H9 (cell line): ENCODE measurements around the gene UTP11. TPM values are rescaled to one million over a fixed set of nuclear protein-coding genes. Genes with fewer than 3 reads are reported as not detected.

Experiments used
- DNase-seq: peaks from one replicate; pipeline ENCODE4 v3.0.0-alpha.2; 2017
- H2AFZ ChIP-seq: one replicate; pipeline ENCODE4 v1.6.1; 2013; ENCODE audit warnings: mild to moderate bottlenecking, low read length, control low read depth, moderate library complexity
- H2AK5ac ChIP-seq: 2 replicates; pipeline ENCODE4 v1.6.1; 2013; ENCODE audit warnings: low read length, control low read depth, mixed read lengths; ENCODE audit not compliant: insufficient read length
- H2BK120ac ChIP-seq: one replicate; pipeline ENCODE4 v1.6.1; 2013; ENCODE audit warnings: low read depth, mild to moderate bottlenecking, low read length, control low read depth, inconsistent platforms; ENCODE audit not compliant: poor library complexity, severe bottlenecking
- H2BK12ac ChIP-seq: 2 replicates; pipeline ENCODE4 v1.6.1; 2013; ENCODE audit warnings: low read length, control low read depth, mixed read lengths, low read depth; ENCODE audit not compliant: insufficient read length
- H2BK15ac ChIP-seq: 2 replicates; pipeline ENCODE4 v1.6.1; 2013; ENCODE audit warnings: low read depth, low read length, control low read depth
- H2BK20ac ChIP-seq: one replicate; pipeline ENCODE4 v1.6.1; 2013; ENCODE audit warnings: low read depth, mild to moderate bottlenecking, low read length, control low read depth, inconsistent platforms; ENCODE audit not compliant: poor library complexity, severe bottlenecking
- H2BK5ac ChIP-seq: 2 replicates; pipeline ENCODE4 v1.6.1; 2013; ENCODE audit warnings: low read length, control low read depth, mixed read lengths; ENCODE audit not compliant: insufficient read length
- H3K14ac ChIP-seq: 2 replicates; pipeline ENCODE4 v1.6.1; 2013; ENCODE audit warnings: low read length, control low read depth; ENCODE audit not compliant: insufficient read depth
- H3K18ac ChIP-seq: 2 replicates; pipeline ENCODE4 v1.6.1; 2013; ENCODE audit warnings: low read depth, mild to moderate bottlenecking, mixed read lengths, low read length, control low read depth; ENCODE audit not compliant: insufficient read length
- H3K23ac ChIP-seq: 2 replicates; pipeline ENCODE4 v1.6.1; 2013; ENCODE audit warnings: low read length, control low read depth, mixed read lengths, low read depth; ENCODE audit not compliant: insufficient read length
- H3K23me2 ChIP-seq: 2 replicates; pipeline ENCODE4 v1.6.1; 2013; ENCODE audit warnings: low read depth, mild to moderate bottlenecking, mixed read lengths, low read length, control low read depth; ENCODE audit not compliant: insufficient read length, poor library complexity, severe bottlenecking
- H3K27ac ChIP-seq: 2 replicates; pipeline ENCODE4 v1.5.1; 2013; ENCODE audit warnings: low read length, control low read depth, mixed read lengths, low read depth; ENCODE audit not compliant: insufficient read length
- H3K27me3 ChIP-seq: 2 replicates; pipeline ENCODE4 v1.6.1; 2013; ENCODE audit warnings: low read length, control low read depth, inconsistent platforms; ENCODE audit not compliant: insufficient read depth
- H3K4ac ChIP-seq: 2 replicates; pipeline ENCODE4 v1.6.1; 2013; ENCODE audit warnings: low read depth, mild to moderate bottlenecking, control low read depth, inconsistent platforms, low read length, moderate library complexity
- H3K4me1 ChIP-seq: 2 replicates; pipeline ENCODE4 v1.6.1; 2013; ENCODE audit warnings: low read length, control low read depth, inconsistent platforms; ENCODE audit not compliant: insufficient read depth
- H3K4me2 ChIP-seq: 2 replicates; pipeline ENCODE4 v1.6.1; 2013; ENCODE audit warnings: low read length, control low read depth, mixed read lengths; ENCODE audit not compliant: insufficient read length, insufficient read depth
- H3K56ac ChIP-seq: 2 replicates; pipeline ENCODE4 v1.6.1; 2013; ENCODE audit warnings: low read depth, mild to moderate bottlenecking, mixed read lengths, low read length, control low read depth; ENCODE audit not compliant: insufficient read length
- H3K79me1 ChIP-seq: 2 replicates; pipeline ENCODE4 v1.6.1; 2013; ENCODE audit warnings: low read depth, mild to moderate bottlenecking, moderate library complexity, low read length, control low read depth, inconsistent platforms; ENCODE audit not compliant: insufficient read depth, poor library complexity, severe bottlenecking
- H3K79me2 ChIP-seq: 2 replicates; pipeline ENCODE4 v1.6.1; 2013; ENCODE audit warnings: low read length, control low read depth, inconsistent platforms; ENCODE audit not compliant: insufficient read depth
- H3K9ac ChIP-seq: 2 replicates; pipeline ENCODE4 v1.6.1; 2013; ENCODE audit warnings: low read length, control low read depth, mixed read lengths; ENCODE audit not compliant: insufficient read length; ENCODE audit errors: extremely low read depth
- H3K9me3 ChIP-seq: one replicate; pipeline ENCODE4 v1.6.1; 2013; ENCODE audit warnings: low read depth, low read length, inconsistent platforms; ENCODE audit not compliant: control insufficient read depth
- H3T11ph ChIP-seq: one replicate; pipeline ENCODE4 v1.6.1; 2013; ENCODE audit warnings: mild to moderate bottlenecking, low read length, control low read depth, inconsistent platforms
- H4K20me1 ChIP-seq: one replicate; pipeline ENCODE4 v1.6.1; 2013; ENCODE audit not compliant: control insufficient read depth, insufficient read length, insufficient read depth
- H4K5ac ChIP-seq: 2 replicates; pipeline ENCODE4 v1.6.1; 2013; ENCODE audit warnings: low read depth, mild to moderate bottlenecking, mixed read lengths, low read length, control low read depth; ENCODE audit not compliant: insufficient read length
- H4K8ac ChIP-seq: replicated peaks from 2 replicates; pipeline ENCODE4 v1.6.1; 2013; ENCODE audit warnings: low read length, control low read depth, mixed read lengths, low read depth; ENCODE audit not compliant: insufficient read length
- H4K91ac ChIP-seq: 2 replicates; pipeline ENCODE4 v1.6.1; 2013; ENCODE audit warnings: low read depth, mild to moderate bottlenecking, moderate library complexity, mixed read lengths, low read length, control low read depth; ENCODE audit not compliant: insufficient read length
- H3K27ac Mint-ChIP-seq, 3 experiments: 2 replicates in 2 of 3; 3 replicates in 1 of 3; pipeline ENCODE4 v1.8.0; 2020 to 2021; ENCODE audit warnings: mixed read lengths in 3 of 3, mild to moderate bottlenecking in 1 of 3, moderate library complexity in 1 of 3
- H3K27me3 Mint-ChIP-seq: 2 replicates; pipeline ENCODE4 v1.8.0; 2021; ENCODE audit warnings: low read depth, mild to moderate bottlenecking, moderate library complexity, mixed read lengths
- H3K36me3 Mint-ChIP-seq, 3 experiments: 2 replicates in 2 of 3; 3 replicates in 1 of 3; pipeline ENCODE4 v1.8.0; 2020 to 2021; ENCODE audit warnings: low read depth in 3 of 3, mixed read lengths in 3 of 3; ENCODE audit not compliant: insufficient read depth in 1 of 3
- H3K4me1 Mint-ChIP-seq, 2 experiments: 2 replicates each; pipeline ENCODE4 v1.8.0; 2020; ENCODE audit warnings: mixed read lengths in 2 of 2
- H3K4me3 Mint-ChIP-seq, 2 experiments: 2 replicates in 1 of 2; 3 replicates in 1 of 2; pipeline ENCODE4 v1.8.0; 2020 to 2021; ENCODE audit warnings: mild to moderate bottlenecking in 2 of 2, mixed read lengths in 2 of 2, moderate library complexity in 1 of 2
- H3K9me3 Mint-ChIP-seq, 2 experiments: 2 replicates in 1 of 2; 3 replicates in 1 of 2; pipeline ENCODE4 v1.8.0; 2020; ENCODE audit warnings: mild to moderate bottlenecking in 2 of 2, mixed read lengths in 2 of 2, moderate library complexity in 1 of 2
- WGBS: extraction: QIAGEN DNeasy Blood & Tissue Kit; methylation state at CpG from one replicate; pipeline ENCODE4 v1.1.7; 2013; ENCODE audit warnings: missing lambda C conversion rate, low lambda C conversion rate, mixed read lengths; ENCODE audit not compliant: insufficient read length; ENCODE audit errors: extremely low coverage; 5-methylcytosine and 5-hydroxymethylcytosine counted together
- total RNA-seq: library from RNA; stranded (reverse); gene quantifications from 2 replicates; pipeline ENCODE4 v1.2.1, GENCODE V29; 2021
- TF ChIP-seq, protein P1 (sequence below): fragments of 200-600 bp; sonication (generic); conservative IDR thresholded peaks from 3 replicates; pipeline ENCODE4 v1.8.0; 2021; ENCODE audit warnings: antibody characterized with exemption, mild to moderate bottlenecking

The UTP11 gene
- total RNA-seq, 1 experiment from 2014 or later, result 63.1 TPM

GRCh38 chr1:38014171-38014570, 1.6 kb downstream of the UTP11 start:
- H3K4ac ChIP-seq, result no peak overlapping the region
- H2AFZ ChIP-seq, result no peak overlapping the region
- peaks cover 9% of the 10 kb centered on the region for H3K79me1 ChIP-seq
- H4K20me1 ChIP-seq, result no peaks in the 10 kb centered on the region
- TF ChIP-seq, protein P1, sequence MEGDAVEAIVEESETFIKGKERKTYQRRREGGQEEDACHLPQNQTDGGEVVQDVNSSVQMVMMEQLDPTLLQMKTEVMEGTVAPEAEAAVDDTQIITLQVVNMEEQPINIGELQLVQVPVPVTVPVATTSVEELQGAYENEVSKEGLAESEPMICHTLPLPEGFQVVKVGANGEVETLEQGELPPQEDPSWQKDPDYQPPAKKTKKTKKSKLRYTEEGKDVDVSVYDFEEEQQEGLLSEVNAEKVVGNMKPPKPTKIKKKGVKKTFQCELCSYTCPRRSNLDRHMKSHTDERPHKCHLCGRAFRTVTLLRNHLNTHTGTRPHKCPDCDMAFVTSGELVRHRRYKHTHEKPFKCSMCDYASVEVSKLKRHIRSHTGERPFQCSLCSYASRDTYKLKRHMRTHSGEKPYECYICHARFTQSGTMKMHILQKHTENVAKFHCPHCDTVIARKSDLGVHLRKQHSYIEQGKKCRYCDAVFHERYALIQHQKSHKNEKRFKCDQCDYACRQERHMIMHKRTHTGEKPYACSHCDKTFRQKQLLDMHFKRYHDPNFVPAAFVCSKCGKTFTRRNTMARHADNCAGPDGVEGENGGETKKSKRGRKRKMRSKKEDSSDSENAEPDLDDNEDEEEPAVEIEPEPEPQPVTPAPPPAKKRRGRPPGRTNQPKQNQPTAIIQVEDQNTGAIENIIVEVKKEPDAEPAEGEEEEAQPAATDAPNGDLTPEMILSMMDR, result no peak
- H3K23ac ChIP-seq, result no peak overlapping the region
- no peak overlapping the region for H2BK120ac ChIP-seq
- no peak for DNase-seq
- H3K79me2 ChIP-seq, result peaks cover 17% of the 10 kb centered on the region; the same call in 1 of the 2 replicates
- H3K56ac ChIP-seq, result no peak overlapping the region
- Mint-ChIP-seq H3K27me3 (no peaks in the 10 kb centered on the region), H3K4me1 (peaks cover 18 to 22% of the 10 kb centered on the region in 2 experiments), H3K27ac (no peak overlapping the region), H3K36me3 (peaks cover 12 to 48% (median 33%) of the 10 kb centered on the region in 3 experiments; a peak in 6 of 7 replicates), H3K4me3 (peak overlapping the region; percentile 94 to 99; a peak in 4 of 5 replicates), H3K9me3 (no peaks in the 10 kb centered on the region)
- no peak overlapping the region for H4K91ac ChIP-seq
- H3K27ac ChIP-seq, result no peak overlapping the region
- H2BK15ac ChIP-seq, result no peak overlapping the region
- H3T11ph ChIP-seq, result no peak overlapping the region
- H3K18ac ChIP-seq, result no peak overlapping the region
- H3K27me3 ChIP-seq, result no peaks in the 10 kb centered on the region
- peaks cover 3% of the 10 kb centered on the region; the same call in 1 of the 2 replicates for H3K4me1 ChIP-seq
- H3K4me2 ChIP-seq, result no peak overlapping the region
- H3K9ac ChIP-seq, result no peak overlapping the region
- no peak overlapping the region for H2AK5ac ChIP-seq
- no peak overlapping the region for H2BK20ac ChIP-seq
- H4K8ac ChIP-seq, result no peak overlapping the region
- peaks cover 6% of the 10 kb centered on the region for H3K23me2 ChIP-seq
- no peak overlapping the region for H2BK5ac ChIP-seq
- no peaks in the 10 kb centered on the region for H3K9me3 ChIP-seq
- H2BK12ac ChIP-seq, result no peak overlapping the region
- no peak overlapping the region for H4K5ac ChIP-seq
- H3K14ac ChIP-seq, result no peak overlapping the region
- no CpG with 5 or more reads among the region's 4 CpGs for WGBS
